ENCODE measurements around the gene MLLT10.

DNA sequence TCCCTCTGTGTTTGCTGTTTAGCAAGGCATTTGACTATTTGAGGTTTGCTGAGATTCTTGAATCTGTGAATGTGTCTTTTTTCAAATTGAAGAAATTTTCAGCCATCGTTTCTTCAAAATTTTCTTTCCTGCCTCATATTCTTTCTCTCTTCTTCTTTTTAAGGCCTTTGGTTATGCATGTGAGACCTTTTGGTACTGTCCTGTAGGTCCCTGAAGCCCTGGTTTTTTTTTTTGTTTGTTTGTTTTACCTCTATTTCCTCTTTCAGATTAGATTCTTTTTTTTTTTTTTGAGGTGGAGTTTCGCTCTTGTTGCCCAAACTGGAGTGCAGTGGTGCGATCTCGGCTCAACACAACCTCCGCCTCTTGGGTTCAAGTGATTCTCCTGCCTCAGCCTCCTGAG, 45.3 kb downstream of the MLLT10 start:
- no peak for TF ChIP-seq POLR2A (IDR thresholded peaks at IDR 0.05)
- TF ChIP-seq, protein P1, sequence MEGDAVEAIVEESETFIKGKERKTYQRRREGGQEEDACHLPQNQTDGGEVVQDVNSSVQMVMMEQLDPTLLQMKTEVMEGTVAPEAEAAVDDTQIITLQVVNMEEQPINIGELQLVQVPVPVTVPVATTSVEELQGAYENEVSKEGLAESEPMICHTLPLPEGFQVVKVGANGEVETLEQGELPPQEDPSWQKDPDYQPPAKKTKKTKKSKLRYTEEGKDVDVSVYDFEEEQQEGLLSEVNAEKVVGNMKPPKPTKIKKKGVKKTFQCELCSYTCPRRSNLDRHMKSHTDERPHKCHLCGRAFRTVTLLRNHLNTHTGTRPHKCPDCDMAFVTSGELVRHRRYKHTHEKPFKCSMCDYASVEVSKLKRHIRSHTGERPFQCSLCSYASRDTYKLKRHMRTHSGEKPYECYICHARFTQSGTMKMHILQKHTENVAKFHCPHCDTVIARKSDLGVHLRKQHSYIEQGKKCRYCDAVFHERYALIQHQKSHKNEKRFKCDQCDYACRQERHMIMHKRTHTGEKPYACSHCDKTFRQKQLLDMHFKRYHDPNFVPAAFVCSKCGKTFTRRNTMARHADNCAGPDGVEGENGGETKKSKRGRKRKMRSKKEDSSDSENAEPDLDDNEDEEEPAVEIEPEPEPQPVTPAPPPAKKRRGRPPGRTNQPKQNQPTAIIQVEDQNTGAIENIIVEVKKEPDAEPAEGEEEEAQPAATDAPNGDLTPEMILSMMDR (IDR thresholded peaks at IDR 0.05), result no peak

Measured in ovary (tissue), 3 donors.